ENCODE data around the gene ATE1.

Gene ATE1

DNA sequence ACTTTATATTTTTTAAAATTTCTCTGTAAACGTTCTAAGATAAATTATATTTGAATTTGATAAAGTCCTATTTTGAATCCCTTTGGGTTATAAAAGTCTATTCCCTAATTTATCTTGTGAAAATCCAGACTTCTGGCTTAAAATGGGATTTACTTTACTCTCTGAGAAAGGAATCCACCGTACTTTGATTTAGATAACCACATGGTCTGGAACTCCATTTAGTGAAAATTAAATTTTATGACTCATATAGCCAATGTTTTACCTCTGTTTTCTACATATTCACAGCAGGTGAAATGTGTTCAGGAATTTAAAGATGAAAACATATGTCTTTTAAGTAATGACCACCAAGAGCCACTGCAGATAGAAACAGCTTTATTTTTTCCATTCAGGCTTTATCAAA is 187.8 kb downstream of the ATE1 start:
- TF ChIP-seq POLR2AphosphoS5 (IDR thresholded peaks at IDR 0.05; ENCODE audit: low read depth, low read length) = no peak
- TF ChIP-seq SIN3A (IDR thresholded peaks at IDR 0.05; ENCODE audit: borderline replicate concordance, insufficient read depth, low read length) = no peak
- TF ChIP-seq FOXP2 (optimal IDR thresholded peaks at IDR 0.05; ENCODE audit: borderline replicate concordance, extremely low read depth, extremely low read length, insufficient read depth) = no peak
- TF ChIP-seq, protein P1, sequence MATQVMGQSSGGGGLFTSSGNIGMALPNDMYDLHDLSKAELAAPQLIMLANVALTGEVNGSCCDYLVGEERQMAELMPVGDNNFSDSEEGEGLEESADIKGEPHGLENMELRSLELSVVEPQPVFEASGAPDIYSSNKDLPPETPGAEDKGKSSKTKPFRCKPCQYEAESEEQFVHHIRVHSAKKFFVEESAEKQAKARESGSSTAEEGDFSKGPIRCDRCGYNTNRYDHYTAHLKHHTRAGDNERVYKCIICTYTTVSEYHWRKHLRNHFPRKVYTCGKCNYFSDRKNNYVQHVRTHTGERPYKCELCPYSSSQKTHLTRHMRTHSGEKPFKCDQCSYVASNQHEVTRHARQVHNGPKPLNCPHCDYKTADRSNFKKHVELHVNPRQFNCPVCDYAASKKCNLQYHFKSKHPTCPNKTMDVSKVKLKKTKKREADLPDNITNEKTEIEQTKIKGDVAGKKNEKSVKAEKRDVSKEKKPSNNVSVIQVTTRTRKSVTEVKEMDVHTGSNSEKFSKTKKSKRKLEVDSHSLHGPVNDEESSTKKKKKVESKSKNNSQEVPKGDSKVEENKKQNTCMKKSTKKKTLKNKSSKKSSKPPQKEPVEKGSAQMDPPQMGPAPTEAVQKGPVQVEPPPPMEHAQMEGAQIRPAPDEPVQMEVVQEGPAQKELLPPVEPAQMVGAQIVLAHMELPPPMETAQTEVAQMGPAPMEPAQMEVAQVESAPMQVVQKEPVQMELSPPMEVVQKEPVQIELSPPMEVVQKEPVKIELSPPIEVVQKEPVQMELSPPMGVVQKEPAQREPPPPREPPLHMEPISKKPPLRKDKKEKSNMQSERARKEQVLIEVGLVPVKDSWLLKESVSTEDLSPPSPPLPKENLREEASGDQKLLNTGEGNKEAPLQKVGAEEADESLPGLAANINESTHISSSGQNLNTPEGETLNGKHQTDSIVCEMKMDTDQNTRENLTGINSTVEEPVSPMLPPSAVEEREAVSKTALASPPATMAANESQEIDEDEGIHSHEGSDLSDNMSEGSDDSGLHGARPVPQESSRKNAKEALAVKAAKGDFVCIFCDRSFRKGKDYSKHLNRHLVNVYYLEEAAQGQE (IDR thresholded peaks at IDR 0.05; ENCODE audit: insufficient read depth in 1 of 2, low read depth in 2 of 2, low read length in 2 of 2) = no peak
- TF ChIP-seq TAF1 (IDR thresholded peaks at IDR 0.05; ENCODE audit: borderline replicate concordance, insufficient read depth, low read length) = no peak

GRCh38 chr10:121739114-121739513 is 188.7 kb downstream of the ATE1 start:
- TF ChIP-seq SIN3A (IDR thresholded peaks at IDR 0.05; ENCODE audit: borderline replicate concordance, insufficient read depth, low read length) (no peak), TAF1 (IDR thresholded peaks at IDR 0.05; ENCODE audit: borderline replicate concordance, insufficient read depth, low read length) (no peak), FOXP2 (optimal IDR thresholded peaks at IDR 0.05; ENCODE audit: borderline replicate concordance, extremely low read depth, extremely low read length, insufficient read depth) (no peak), POLR2AphosphoS5 (IDR thresholded peaks at IDR 0.05; ENCODE audit: low read depth, low read length) (no peak)
- TF ChIP-seq, protein P1 (IDR thresholded peaks at IDR 0.05; ENCODE audit: insufficient read depth in 1 of 2, low read depth in 2 of 2, low read length in 2 of 2) = no peak

- TF ChIP-seq TAF1 (IDR thresholded peaks at IDR 0.05; ENCODE audit: borderline replicate concordance, insufficient read depth, low read length) (no peak), SIN3A (IDR thresholded peaks at IDR 0.05; ENCODE audit: borderline replicate concordance, insufficient read depth, low read length) (no peak), POLR2AphosphoS5 (IDR thresholded peaks at IDR 0.05; ENCODE audit: low read depth, low read length) (no peak), FOXP2 (optimal IDR thresholded peaks at IDR 0.05; ENCODE audit: borderline replicate concordance, extremely low read depth, extremely low read length, insufficient read depth) (no peak)
- TF ChIP-seq, protein P1 (IDR thresholded peaks at IDR 0.05; ENCODE audit: insufficient read depth in 1 of 2, low read depth in 2 of 2, low read length in 2 of 2) = no peak
These were observed 191.3 kb downstream of the ATE1 start for GRCh38 chr10:121736315-121737130.

DNA sequence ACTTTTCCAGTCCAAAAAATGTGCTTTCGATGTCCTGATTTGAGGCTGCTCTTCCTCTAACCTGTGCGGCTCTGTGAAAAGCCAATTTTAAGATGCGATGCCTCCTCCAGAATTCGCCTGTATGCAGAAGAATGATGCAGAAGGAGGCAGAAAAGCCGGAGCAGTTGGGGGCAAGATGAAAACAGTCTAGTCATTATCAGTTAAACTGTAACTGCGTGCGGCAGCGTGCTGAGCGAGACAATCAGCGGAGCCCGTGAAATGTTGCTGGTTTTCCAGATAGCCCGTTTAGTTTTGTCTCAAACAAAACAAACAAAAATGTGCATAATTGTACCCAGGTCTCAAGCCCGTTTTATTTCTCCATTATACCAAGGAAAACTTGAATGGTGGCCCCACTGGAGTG is 192.6 kb downstream of the ATE1 start:
- TF ChIP-seq, protein P1 (IDR thresholded peaks at IDR 0.05; ENCODE audit: insufficient read depth in 1 of 2, low read depth in 2 of 2, low read length in 2 of 2) = no peak
- TF ChIP-seq FOXP2 (optimal IDR thresholded peaks at IDR 0.05; ENCODE audit: borderline replicate concordance, extremely low read depth, extremely low read length, insufficient read depth) = no peak
- TF ChIP-seq POLR2AphosphoS5 (IDR thresholded peaks at IDR 0.05; ENCODE audit: low read depth, low read length) = no peak
- no peak for TF ChIP-seq TAF1 (IDR thresholded peaks at IDR 0.05; ENCODE audit: borderline replicate concordance, insufficient read depth, low read length)
- TF ChIP-seq SIN3A (IDR thresholded peaks at IDR 0.05; ENCODE audit: borderline replicate concordance, insufficient read depth, low read length) = no peak
